ENCODE data around the gene FRMD5. TPM values are rescaled to one million over a fixed set of nuclear protein-coding genes. Genes with fewer than 3 reads are reported as not detected.
"Not testable (repeated sequence)": the region's sequence is repeated elsewhere in the genome, so short reads cannot be mapped to it uniquely, and the experiment has no call there.

Gene FRMD5
- total RNA-seq, 1 experiment from 2014 or later: 3.9 TPM

GRCh38 chr15:43867096-43867495 is 328.0 kb downstream of the FRMD5 start:
- no peak overlapping the region for H3K9ac ChIP-seq (ENCODE audit: extremely low read depth, insufficient read length, low read length)
- no peak overlapping the region for H2BK5ac ChIP-seq (ENCODE audit: insufficient read length, low read length)
- no peaks in the 10 kb centered on the region for H3K9me3 ChIP-seq (ENCODE audit: control insufficient read depth, low read depth, low read length)
- no peak overlapping the region for H3K4me2 ChIP-seq (ENCODE audit: insufficient read depth, insufficient read length, low read length)
- H3K4me1 ChIP-seq (ENCODE audit: insufficient read depth, low read length): no peaks in the 10 kb centered on the region
- no peak for TF ChIP-seq CTCF (conservative IDR thresholded peaks at IDR 0.05)
- Mint-ChIP-seq H3K36me3 (ENCODE audit: insufficient read depth in 1 of 3, low read depth in 3 of 3) (peaks cover 0 to 22% (median 11%) of the 10 kb centered on the region in 3 experiments; a peak in 4 of 7 replicates), H3K9me3 (no peaks in the 10 kb centered on the region), H3K4me3 (no peak overlapping the region), H3K4me1 (no peaks in the 10 kb centered on the region), H3K27me3 (ENCODE audit: low read depth) (no peaks in the 10 kb centered on the region), H3K27ac (no peak overlapping the region)
- H3K23me2 ChIP-seq (ENCODE audit: insufficient read length, low read depth, low read length, poor library complexity, severe bottlenecking): no peaks in the 10 kb centered on the region
- no peak overlapping the region for H3K27ac ChIP-seq (ENCODE audit: insufficient read length, low read depth, low read length)
- no peak overlapping the region for H3K18ac ChIP-seq (ENCODE audit: insufficient read length, low read depth, low read length)
- no peak overlapping the region for H3T11ph ChIP-seq (ENCODE audit: low read length)
- no peaks in the 10 kb centered on the region for H3K79me2 ChIP-seq (ENCODE audit: insufficient read depth, low read length)
- DNase-seq: no peak
- no peaks in the 10 kb centered on the region for H3K79me1 ChIP-seq (ENCODE audit: insufficient read depth, low read depth, low read length, poor library complexity, severe bottlenecking)
- H2AK5ac ChIP-seq (ENCODE audit: insufficient read length, low read length): no peak overlapping the region
- H4K91ac ChIP-seq (ENCODE audit: insufficient read length, low read depth, low read length): no peak overlapping the region
- H4K8ac ChIP-seq (replicated peaks; ENCODE audit: insufficient read length, low read depth, low read length): no peak overlapping the region
- no peak overlapping the region for H2BK120ac ChIP-seq (ENCODE audit: low read depth, low read length, poor library complexity, severe bottlenecking)
- H4K20me1 ChIP-seq (ENCODE audit: control insufficient read depth, insufficient read depth, insufficient read length): no peaks in the 10 kb centered on the region
- H3K56ac ChIP-seq (ENCODE audit: insufficient read length, low read depth, low read length): no peak overlapping the region
- H3K4ac ChIP-seq (ENCODE audit: low read depth, low read length): no peak overlapping the region
- H3K14ac ChIP-seq (ENCODE audit: insufficient read depth, low read length): no peak overlapping the region
- no peak overlapping the region for H2BK15ac ChIP-seq (ENCODE audit: low read depth, low read length)
- H2BK20ac ChIP-seq (ENCODE audit: low read depth, low read length, poor library complexity, severe bottlenecking): no peak overlapping the region
- H4K5ac ChIP-seq (ENCODE audit: insufficient read length, low read depth, low read length): no peak overlapping the region
- H2BK12ac ChIP-seq (ENCODE audit: insufficient read length, low read depth, low read length): no peak overlapping the region
- no peaks in the 10 kb centered on the region for H3K27me3 ChIP-seq (ENCODE audit: insufficient read depth, low read length)
- no CpG with 5 or more reads among the region's 5 CpGs for WGBS (ENCODE audit: extremely low coverage, insufficient read length, low lambda C conversion rate)
- no peak overlapping the region for H3K23ac ChIP-seq (ENCODE audit: insufficient read length, low read depth, low read length)
- no peak overlapping the region for H2AFZ ChIP-seq (ENCODE audit: low read length)

GRCh38 chr15:43866636-43867035 is 328.4 kb downstream of the FRMD5 start:
- H3K4ac ChIP-seq (ENCODE audit: low read depth, low read length); H2BK5ac ChIP-seq (ENCODE audit: insufficient read length, low read length); H3K4me3 Mint-ChIP-seq; H3K79me2 ChIP-seq (ENCODE audit: insufficient read depth, low read length); H2BK12ac ChIP-seq (ENCODE audit: insufficient read length, low read depth, low read length); H3K4me2 ChIP-seq (ENCODE audit: insufficient read depth, insufficient read length, low read length); H3K27ac ChIP-seq (ENCODE audit: insufficient read length, low read depth, low read length); H3K23ac ChIP-seq (ENCODE audit: insufficient read length, low read depth, low read length); H3K4me1 Mint-ChIP-seq; H3K9me3 ChIP-seq (ENCODE audit: control insufficient read depth, low read depth, low read length); H3K23me2 ChIP-seq (ENCODE audit: insufficient read length, low read depth, low read length, poor library complexity, severe bottlenecking); H3K27me3 ChIP-seq (ENCODE audit: insufficient read depth, low read length); H4K5ac ChIP-seq (ENCODE audit: insufficient read length, low read depth, low read length); H2BK120ac ChIP-seq (ENCODE audit: low read depth, low read length, poor library complexity, severe bottlenecking); H4K91ac ChIP-seq (ENCODE audit: insufficient read length, low read depth, low read length); H4K20me1 ChIP-seq (ENCODE audit: control insufficient read depth, insufficient read depth, insufficient read length); H3K27ac Mint-ChIP-seq; H3K79me1 ChIP-seq (ENCODE audit: insufficient read depth, low read depth, low read length, poor library complexity, severe bottlenecking); H3K9me3 Mint-ChIP-seq; H3K9ac ChIP-seq (ENCODE audit: extremely low read depth, insufficient read length, low read length); H3K14ac ChIP-seq (ENCODE audit: insufficient read depth, low read length); H2AK5ac ChIP-seq (ENCODE audit: insufficient read length, low read length); H3K27me3 Mint-ChIP-seq (ENCODE audit: low read depth); DNase-seq; H4K8ac ChIP-seq (replicated peaks; ENCODE audit: insufficient read length, low read depth, low read length); H3K56ac ChIP-seq (ENCODE audit: insufficient read length, low read depth, low read length); H3K4me1 ChIP-seq (ENCODE audit: insufficient read depth, low read length); H2BK20ac ChIP-seq (ENCODE audit: low read depth, low read length, poor library complexity, severe bottlenecking); H2BK15ac ChIP-seq (ENCODE audit: low read depth, low read length); H2AFZ ChIP-seq (ENCODE audit: low read length); H3K18ac ChIP-seq (ENCODE audit: insufficient read length, low read depth, low read length); H3T11ph ChIP-seq (ENCODE audit: low read length): not testable (repeated sequence)
- peaks cover 0 to 24% (median 11%) of the 10 kb centered on the region in 3 experiments; a peak in 4 of 7 replicates for H3K36me3 Mint-ChIP-seq (ENCODE audit: insufficient read depth in 1 of 3, low read depth in 3 of 3)
- no CpG with 5 or more reads among the region's 10 CpGs for WGBS (ENCODE audit: extremely low coverage, insufficient read length, low lambda C conversion rate)
